Measurements from ENCODE around the gene FZD4. TPM values are rescaled to one million over a fixed set of nuclear protein-coding genes. Genes with fewer than 3 reads are reported as not detected.

Gene FZD4
- total RNA-seq, 2 donors from 2014 or later = 4.3 to 6.7 TPM

DNA sequence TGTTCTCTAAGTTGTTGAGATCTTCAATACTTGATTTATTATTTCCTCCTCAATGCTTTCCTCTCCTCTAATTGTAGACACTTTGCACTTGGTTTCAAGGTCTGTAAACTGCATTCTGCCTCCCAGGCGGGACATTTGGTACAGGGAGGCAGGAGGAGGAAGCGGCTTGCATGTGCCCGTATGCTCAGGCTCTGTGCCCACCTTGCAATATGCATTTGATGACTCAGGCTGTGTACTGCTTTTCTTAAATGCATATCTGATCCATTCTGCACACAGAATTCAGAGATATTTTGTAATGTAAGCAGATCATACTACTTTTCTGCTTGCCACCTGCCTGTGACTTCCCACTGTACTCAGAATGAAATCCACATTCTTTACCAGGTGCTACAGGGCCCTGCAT is 55.0 kb downstream of the FZD4 start:
- H3K4me1 ChIP-seq = no peaks in the 10 kb centered on the region
- H3K27me3 ChIP-seq = no peaks in the 10 kb centered on the region
- H3K36me3 ChIP-seq = no peaks in the 10 kb centered on the region
- H3K4me3 ChIP-seq = no peak overlapping the region
- no peak overlapping the region for H3K27ac ChIP-seq
- no peaks in the 10 kb centered on the region for H3K9me3 ChIP-seq
- TF ChIP-seq, protein P1, sequence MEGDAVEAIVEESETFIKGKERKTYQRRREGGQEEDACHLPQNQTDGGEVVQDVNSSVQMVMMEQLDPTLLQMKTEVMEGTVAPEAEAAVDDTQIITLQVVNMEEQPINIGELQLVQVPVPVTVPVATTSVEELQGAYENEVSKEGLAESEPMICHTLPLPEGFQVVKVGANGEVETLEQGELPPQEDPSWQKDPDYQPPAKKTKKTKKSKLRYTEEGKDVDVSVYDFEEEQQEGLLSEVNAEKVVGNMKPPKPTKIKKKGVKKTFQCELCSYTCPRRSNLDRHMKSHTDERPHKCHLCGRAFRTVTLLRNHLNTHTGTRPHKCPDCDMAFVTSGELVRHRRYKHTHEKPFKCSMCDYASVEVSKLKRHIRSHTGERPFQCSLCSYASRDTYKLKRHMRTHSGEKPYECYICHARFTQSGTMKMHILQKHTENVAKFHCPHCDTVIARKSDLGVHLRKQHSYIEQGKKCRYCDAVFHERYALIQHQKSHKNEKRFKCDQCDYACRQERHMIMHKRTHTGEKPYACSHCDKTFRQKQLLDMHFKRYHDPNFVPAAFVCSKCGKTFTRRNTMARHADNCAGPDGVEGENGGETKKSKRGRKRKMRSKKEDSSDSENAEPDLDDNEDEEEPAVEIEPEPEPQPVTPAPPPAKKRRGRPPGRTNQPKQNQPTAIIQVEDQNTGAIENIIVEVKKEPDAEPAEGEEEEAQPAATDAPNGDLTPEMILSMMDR (IDR thresholded peaks at IDR 0.05) = no peak
- intact Hi-C loops (cut with DNase I) = no loop called here
- H3K9ac ChIP-seq (ENCODE audit: low read depth in 2 of 2, low read length in 2 of 2) = no peak overlapping the region
- no peak for DNase-seq

DNA sequence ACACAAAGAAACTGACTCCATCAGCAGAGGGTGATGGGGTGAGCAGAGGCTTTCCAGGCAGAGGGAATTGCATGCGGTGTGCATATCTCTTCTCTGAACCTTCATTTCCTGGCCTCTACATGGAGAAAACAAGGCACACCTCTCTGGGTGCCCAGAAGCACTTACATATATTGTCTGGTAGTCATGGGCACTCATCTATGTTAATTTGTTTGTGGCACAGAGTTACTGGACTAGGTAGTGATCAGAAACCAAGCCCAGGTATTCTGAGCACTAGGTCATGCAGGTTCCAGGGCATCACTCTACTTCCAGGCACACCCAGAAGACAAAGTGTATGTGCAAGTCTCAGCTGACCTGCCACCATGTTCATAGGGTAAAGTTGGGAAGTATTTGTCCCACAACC is 56.5 kb downstream of the FZD4 start:
- Histone ChIP-seq H3K9ac (ENCODE audit: low read depth in 2 of 2, low read length in 2 of 2) (no peak overlapping the region), H3K9me3 (no peaks in the 10 kb centered on the region), H3K27ac (no peak overlapping the region), H3K27me3 (no peaks in the 10 kb centered on the region), H3K36me3 (no peaks in the 10 kb centered on the region), H3K4me3 (no peak overlapping the region), H3K4me1 (no peaks in the 10 kb centered on the region)
- TF ChIP-seq, protein P1 (IDR thresholded peaks at IDR 0.05) = no peak
- intact Hi-C loops (cut with DNase I) = no loop called here
- DNase-seq = no peak

- TF ChIP-seq, protein P1 (IDR thresholded peaks at IDR 0.05) = no peak
- intact Hi-C loops (cut with DNase I) = no loop called here
- H3K27me3 ChIP-seq = no peaks in the 10 kb centered on the region
- H3K9me3 ChIP-seq = no peaks in the 10 kb centered on the region
- no peaks in the 10 kb centered on the region for H3K36me3 ChIP-seq
- H3K4me1 ChIP-seq = no peaks in the 10 kb centered on the region
- no peak overlapping the region for H3K27ac ChIP-seq
- H3K9ac ChIP-seq (ENCODE audit: low read depth in 2 of 2, low read length in 2 of 2) = no peak overlapping the region
- no peak for DNase-seq
- H3K4me3 ChIP-seq = no peak overlapping the region
Measured at GRCh38 chr11:86896441-86896841, 58.8 kb downstream of the FZD4 start.

Other genes starting within 250 kb of the FZD4 start
- gene PRSS23, start 154.9 kb downstream of the FZD4 start, total RNA-seq = 10 to 100 TPM; 45.5 to 46.4 TPM
- 10 to 100 TPM; 28.8 to 41.4 TPM for gene TMEM135, start 82.5 kb upstream of the FZD4 start, total RNA-seq

Data from colonic mucosa (tissue), 4 donors.